ENCODE data around the gene RAP1GAP2.

The RAP1GAP2 gene

GRCh38 chr17:2808367-2809335, 12.4 kb downstream of the RAP1GAP2 start (continued):
- no peak for TF ChIP-seq TRIM28 (IDR thresholded peaks at IDR 0.05; ENCODE audit: borderline replicate concordance, low read length)
- TF ChIP-seq GLI2 (tag by site-specific recombination; IDR thresholded peaks at IDR 0.05; ENCODE audit: borderline replicate concordance, low read depth) = no peak
- TF ChIP-seq ZNF658 (tag by site-specific recombination; IDR thresholded peaks at IDR 0.05) = no peak
- TF ChIP-seq EGR2 (tag by site-specific recombination; IDR thresholded peaks at IDR 0.05; ENCODE audit: low read depth) = peak; percentile 80
- no peak for TF ChIP-seq ZNF544 (tag by site-specific recombination; IDR thresholded peaks at IDR 0.05)
- no peak for TF ChIP-seq SETDB1 (IDR thresholded peaks at IDR 0.05; ENCODE audit: insufficient read length, low read length)
- TF ChIP-seq ZNF433 (tag by site-specific recombination; IDR thresholded peaks at IDR 0.05; ENCODE audit: low read depth) = no peak
- TF ChIP-seq BCL11A (tag by site-specific recombination; IDR thresholded peaks at IDR 0.05; ENCODE audit: low read depth) = no peak

GRCh38 chr17:2809337-2809736, 13.1 kb downstream of the RAP1GAP2 start:
- Histone ChIP-seq H3K9me3 (ENCODE audit: control insufficient read depth, insufficient read depth, low read depth, low read length) (no peaks in the 10 kb centered on the region), H3K4me1 (ENCODE audit: control insufficient read depth, insufficient read depth, low read length) (no peaks in the 10 kb centered on the region), H3K27ac (ENCODE audit: extremely low read depth, low read depth, low read length) (no peak overlapping the region), H3K4me3 (ENCODE audit: low read depth, low read length) (no peak overlapping the region), H3K36me3 (ENCODE audit: control insufficient read depth in 2 of 2, insufficient read depth in 1 of 2, low read length in 2 of 2) (no peaks in the 10 kb centered on the region)
- no peak for TF ChIP-seq ZBTB44 (tag by site-specific recombination; IDR thresholded peaks at IDR 0.05)
- no peak for TF ChIP-seq ZNF514 (tag by site-specific recombination; IDR thresholded peaks at IDR 0.05)
- TF ChIP-seq ZNF518A (tag by site-specific recombination; conservative IDR thresholded peaks at IDR 0.05; ENCODE audit: low read depth) = no peak
- TF ChIP-seq ZNF610 (tag by site-specific recombination; IDR thresholded peaks at IDR 0.05; ENCODE audit: borderline replicate concordance) = no peak
- no peak for TF ChIP-seq ZNF692 (tag by site-specific recombination; IDR thresholded peaks at IDR 0.05)
- TF ChIP-seq ZSCAN30 (tag by site-specific recombination; IDR thresholded peaks at IDR 0.05) = no peak
- TF ChIP-seq BCL11A (tag by site-specific recombination; IDR thresholded peaks at IDR 0.05; ENCODE audit: low read depth) = no peak
- no peak for TF ChIP-seq ZNF521 (tag by site-specific recombination; IDR thresholded peaks at IDR 0.05)
- no peak for TF ChIP-seq ZNF18 (tag by site-specific recombination; IDR thresholded peaks at IDR 0.05)
- TF ChIP-seq KLF9 (tag by site-specific recombination; IDR thresholded peaks at IDR 0.05; ENCODE audit: low read depth) = no peak
- TF ChIP-seq ZNF10 (tag by site-specific recombination; IDR thresholded peaks at IDR 0.05) = no peak
- TF ChIP-seq YY1 (tag by site-specific recombination; IDR thresholded peaks at IDR 0.05) = no peak
- no peak for TF ChIP-seq ZNF23 (tag by site-specific recombination; IDR thresholded peaks at IDR 0.05; ENCODE audit: borderline replicate concordance)
- TF ChIP-seq ZNF112 (tag by site-specific recombination; IDR thresholded peaks at IDR 0.05) = no peak
- ChIA-PET POLR2A (no interaction called here), CTCF (no interaction called here)
